CD4-positive, alpha-beta memory T cell (primary cell): ENCODE data around the gene INPP4A. TPM values are rescaled to one million over a fixed set of nuclear protein-coding genes. Genes with fewer than 3 reads are reported as not detected.

ENCODE experiments used
- CTCF ChIA-PET: fragments of 350-600 bp; sonication (Branson Sonifier 250); formaldehyde crosslinking; loops from one replicate; lab custom pipeline; 2021; ENCODE audit warnings: inconsistent platforms; ENCODE audit not compliant: partially characterized antibody; lab: Charles Lee
- POLR2A ChIA-PET: fragments of 350-600 bp; sonication (Branson Sonifier 250); formaldehyde crosslinking; loops from one replicate; lab custom pipeline; 2021; ENCODE audit not compliant: partially characterized antibody; lab: Charles Lee
- DNase-seq, 5 donors: peaks; one replicate each; pipeline versions ENCODE4 v3.0.0 to v3.0.0-alpha.2; 2020 to 2022; ENCODE audit warnings: mixed read lengths in 1 of 5
- H3K27ac ChIP-seq: one replicate; pipeline ENCODE4 v1.7.0; 2013; ENCODE audit warnings: low read depth, low read length
- H3K27me3 ChIP-seq: 2 replicates; pipeline ENCODE4 v1.7.0; 2013; ENCODE audit warnings: mild to moderate bottlenecking, low read length, moderate library complexity; ENCODE audit not compliant: insufficient read depth
- H3K36me3 ChIP-seq: 2 replicates; pipeline ENCODE4 v1.7.0; 2013; ENCODE audit warnings: mild to moderate bottlenecking, low read length, moderate library complexity; ENCODE audit not compliant: insufficient read depth
- H3K4me1 ChIP-seq: 2 replicates; pipeline ENCODE4 v1.7.0; 2013; ENCODE audit warnings: mild to moderate bottlenecking, low read length, moderate library complexity; ENCODE audit not compliant: insufficient read depth
- H3K4me3 ChIP-seq, 2 donors: one replicate each; pipeline ENCODE4 v1.7.0; 2013; ENCODE audit warnings: low read length in 2 of 2, mild to moderate bottlenecking in 1 of 2
- H3K9me3 ChIP-seq, 2 donors: one replicate each; pipeline ENCODE4 v1.7.0; 2013; ENCODE audit warnings: low read length in 2 of 2, control low read depth in 1 of 2; ENCODE audit not compliant: control insufficient read depth in 1 of 2
- H3K27ac Mint-ChIP-seq, 7 donors: one replicate each; pipeline ENCODE4 v1.8.0; 2020 to 2021; ENCODE audit warnings: mixed read lengths in 7 of 7, mild to moderate bottlenecking in 6 of 7, inconsistent platforms in 3 of 7, moderate library complexity in 3 of 7
- H3K27me3 Mint-ChIP-seq, 2 donors: one replicate each; pipeline ENCODE4 v1.8.0; 2020 to 2021; ENCODE audit warnings: mixed read lengths in 2 of 2
- H3K36me3 Mint-ChIP-seq, 2 donors: one replicate each; pipeline ENCODE4 v1.8.0; 2020 to 2021; ENCODE audit warnings: mixed read lengths in 2 of 2, inconsistent platforms in 1 of 2, mild to moderate bottlenecking in 1 of 2
- H3K4me1 Mint-ChIP-seq, 4 donors: one replicate each; pipeline ENCODE4 v1.8.0; 2020 to 2021; ENCODE audit warnings: mixed read lengths in 4 of 4, mild to moderate bottlenecking in 1 of 4
- H3K4me3 Mint-ChIP-seq, 8 donors: one replicate each; pipeline ENCODE4 v1.8.0; 2020 to 2021; ENCODE audit warnings: mixed read lengths in 8 of 8, mild to moderate bottlenecking in 7 of 8, moderate library complexity in 6 of 8, inconsistent platforms in 3 of 8
- H3K9me3 Mint-ChIP-seq, 8 donors: one replicate each; pipeline ENCODE4 v1.8.0; 2020 to 2021; ENCODE audit warnings: mixed read lengths in 8 of 8, mild to moderate bottlenecking in 5 of 8, inconsistent platforms in 3 of 8, moderate library complexity in 1 of 8
- intact Hi-C: fragments of 100-400 bp; cut with micrococcal nuclease; formaldehyde crosslinking; loops from one replicate; pipeline ENCODE4 v1.15.1; 2023
- polyA plus RNA-seq, 2 donors: library from polyadenylated mRNA; unstranded; fragments of 300-500 nt; fragmentation: Illumina TruSeq; gene quantifications; one replicate each; pipeline ENCODE4 v1.2.3, GENCODE V29; 2021
- total RNA-seq, 2 experiments: library from RNA; stranded (reverse); gene quantifications; one replicate each; pipeline ENCODE4 v1.2.3, GENCODE V29; 2021

The INPP4A gene
- total and polyA plus RNA-seq, 4 experiments from 2014 or later, result 30.5 to 133 (median 91.9) TPM

GRCh38 chr2:98537390-98538126 is 92.9 kb downstream of the INPP4A start:
- DNase-seq, result no peak
- Mint-ChIP-seq H3K4me3 (no peak overlapping the region), H3K27me3 (no peaks in the 10 kb centered on the region), H3K36me3 (peaks cover 67 to 88% of the 10 kb centered on the region in 2 donors), H3K27ac (peak overlapping the region in 1 of 7 donors; percentile 43), H3K4me1 (peaks cover 0 to 9% (median 5%) of the 10 kb centered on the region in 4 donors), H3K9me3 (no peaks in the 10 kb centered on the region)
- CTCF ChIA-PET, result no interaction called here
- POLR2A ChIA-PET, result no interaction called here
- Histone ChIP-seq H3K4me3 (no peak overlapping the region), H3K27ac (no peak overlapping the region), H3K36me3 (peaks cover 62% of the 10 kb centered on the region), H3K27me3 (no peaks in the 10 kb centered on the region), H3K4me1 (no peaks in the 10 kb centered on the region), H3K9me3 (no peaks in the 10 kb centered on the region)
- intact Hi-C loops, result no loop called here

- H3K27ac Mint-ChIP-seq, result peak overlapping the region in 3 of 7 donors; percentile 12 to 36 (median 26)
- no peaks in the 10 kb centered on the region for H3K9me3 Mint-ChIP-seq
- intact Hi-C loops, result no loop called here
These were observed 93.8 kb downstream of the INPP4A start for GRCh38 chr2:98538280-98539041.

GRCh38 chr2:98539056-98539735 is 94.5 kb downstream of the INPP4A start:
- DNase-seq, result no peak
- Histone ChIP-seq H3K9me3 (no peaks in the 10 kb centered on the region), H3K27ac (no peak overlapping the region), H3K4me1 (no peaks in the 10 kb centered on the region), H3K27me3 (no peaks in the 10 kb centered on the region), H3K36me3 (peaks cover 65% of the 10 kb centered on the region), H3K4me3 (no peak overlapping the region)
- no peaks in the 10 kb centered on the region for H3K9me3 Mint-ChIP-seq
- intact Hi-C loops, result no loop called here
- peaks cover 0 to 10% (median 5%) of the 10 kb centered on the region in 4 donors for H3K4me1 Mint-ChIP-seq
- ChIA-PET CTCF (no interaction called here), POLR2A (no interaction called here)
- H3K27ac Mint-ChIP-seq, result peak overlapping the region in 2 of 7 donors; percentile 29 to 69
- H3K36me3 Mint-ChIP-seq, result peaks cover 73 to 88% of the 10 kb centered on the region in 2 donors
- no peak overlapping the region for H3K4me3 Mint-ChIP-seq
- H3K27me3 Mint-ChIP-seq, result no peaks in the 10 kb centered on the region

More at GRCh38 chr2:98538280-98539041, 93.8 kb downstream of the INPP4A start:
- no peaks in the 10 kb centered on the region for H3K27me3 ChIP-seq
- POLR2A ChIA-PET, result no interaction called here
- H3K36me3 ChIP-seq, result peaks cover 63% of the 10 kb centered on the region
- H3K9me3 ChIP-seq, result no peaks in the 10 kb centered on the region
- Mint-ChIP-seq H3K4me3 (no peak overlapping the region), H3K27me3 (no peaks in the 10 kb centered on the region), H3K36me3 (peaks cover 67 to 87% of the 10 kb centered on the region in 2 donors), H3K4me1 (peaks cover 0 to 10% (median 5%) of the 10 kb centered on the region in 4 donors)
- H3K27ac ChIP-seq, result no peak overlapping the region
- no peaks in the 10 kb centered on the region for H3K4me1 ChIP-seq
- CTCF ChIA-PET, result no interaction called here
- DNase-seq, result no peak
- H3K4me3 ChIP-seq, result no peak overlapping the region

- H3K4me1 Mint-ChIP-seq, result peaks cover 0 to 7% (median 5%) of the 10 kb centered on the region in 4 donors
- ChIA-PET POLR2A (no interaction called here), CTCF (no interaction called here)
- peaks cover 80 to 90% of the 10 kb centered on the region in 2 donors for H3K36me3 Mint-ChIP-seq
- H3K4me3 Mint-ChIP-seq, result no peak overlapping the region
- no peaks in the 10 kb centered on the region for H3K27me3 Mint-ChIP-seq
- Histone ChIP-seq H3K4me3 (no peak overlapping the region), H3K36me3 (peaks cover 74% of the 10 kb centered on the region), H3K27ac (no peak overlapping the region), H3K27me3 (no peaks in the 10 kb centered on the region), H3K4me1 (no peaks in the 10 kb centered on the region), H3K9me3 (no peaks in the 10 kb centered on the region)
- intact Hi-C loops, result no loop called here
- no peak for DNase-seq
- peak overlapping the region in 2 of 7 donors; percentile 60 to 70 for H3K27ac Mint-ChIP-seq
- no peaks in the 10 kb centered on the region for H3K9me3 Mint-ChIP-seq
These were observed 95.9 kb downstream of the INPP4A start for GRCh38 chr2:98540536-98540935.

GRCh38 chr2:98541489-98541888 is 96.8 kb downstream of the INPP4A start:
- peaks cover 75% of the 10 kb centered on the region for H3K36me3 ChIP-seq
- Mint-ChIP-seq H3K27ac (peak overlapping the region in 4 of 7 donors; percentile 29 to 77 (median 57)), H3K4me3 (no peak overlapping the region), H3K36me3 (peaks cover 81 to 90% of the 10 kb centered on the region in 2 donors), H3K9me3 (no peaks in the 10 kb centered on the region), H3K27me3 (no peaks in the 10 kb centered on the region), H3K4me1 (peaks cover 3 to 16% (median 7%) of the 10 kb centered on the region in 4 donors)
- H3K27ac ChIP-seq, result no peak overlapping the region
- DNase-seq, result no peak
- no peaks in the 10 kb centered on the region for H3K4me1 ChIP-seq
- ChIA-PET CTCF (interaction anchor here (0.7 to 2.3 kb wide), 4 partner anchors 14 to 129 kb away, joined by 3 to 9 read pairs (median 4); no protein-coding TSS in a partner anchor), POLR2A (interaction anchor here (0.7 to 0.9 kb wide), 2 partner anchors 15 to 44 kb away, joined by 3 read pairs; no protein-coding TSS in a partner anchor)
- intact Hi-C loops, result no loop called here
- H3K27me3 ChIP-seq, result no peaks in the 10 kb centered on the region
- H3K4me3 ChIP-seq, result no peak overlapping the region
- H3K9me3 ChIP-seq, result no peaks in the 10 kb centered on the region

GRCh38 chr2:98541906-98542305 is 97.2 kb downstream of the INPP4A start:
- peaks cover 3% of the 10 kb centered on the region for H3K4me1 ChIP-seq
- no peaks in the 10 kb centered on the region for H3K9me3 ChIP-seq
- no peaks in the 10 kb centered on the region for H3K27me3 ChIP-seq
- no peak overlapping the region for H3K4me3 ChIP-seq
- peaks cover 75% of the 10 kb centered on the region for H3K36me3 ChIP-seq
- intact Hi-C loops, result no loop called here
- POLR2A ChIA-PET, result interaction anchor here (0.7 to 0.9 kb wide), 2 partner anchors 15 to 44 kb away, joined by 3 read pairs; no protein-coding TSS in a partner anchor
- no peak for DNase-seq
- Mint-ChIP-seq H3K4me1 (peaks cover 7 to 20% (median 9%) of the 10 kb centered on the region in 4 donors), H3K27ac (peak overlapping the region in 3 of 7 donors; percentile 29 to 86 (median 77)), H3K36me3 (peaks cover 81 to 89% of the 10 kb centered on the region in 2 donors), H3K4me3 (no peak overlapping the region), H3K27me3 (no peaks in the 10 kb centered on the region), H3K9me3 (no peaks in the 10 kb centered on the region)
- CTCF ChIA-PET, result interaction anchor here (0.7 to 2.3 kb wide), 6 partner anchors 9 to 129 kb away, joined by 3 to 9 read pairs (median 4); no protein-coding TSS in a partner anchor
- H3K27ac ChIP-seq, result no peak overlapping the region
